HG03442 (cell line): ENCODE data around the gene RRP36.

ENCODE experiments used
- ATAC-seq: cut with Tn5 transposase; IDR thresholded peaks from one replicate; pipeline ENCODE4 v1.9.1; 2021; ENCODE audit warnings: mild to moderate bottlenecking, moderate library complexity; ENCODE audit not compliant: unreplicated experiment

The RRP36 gene

DNA sequence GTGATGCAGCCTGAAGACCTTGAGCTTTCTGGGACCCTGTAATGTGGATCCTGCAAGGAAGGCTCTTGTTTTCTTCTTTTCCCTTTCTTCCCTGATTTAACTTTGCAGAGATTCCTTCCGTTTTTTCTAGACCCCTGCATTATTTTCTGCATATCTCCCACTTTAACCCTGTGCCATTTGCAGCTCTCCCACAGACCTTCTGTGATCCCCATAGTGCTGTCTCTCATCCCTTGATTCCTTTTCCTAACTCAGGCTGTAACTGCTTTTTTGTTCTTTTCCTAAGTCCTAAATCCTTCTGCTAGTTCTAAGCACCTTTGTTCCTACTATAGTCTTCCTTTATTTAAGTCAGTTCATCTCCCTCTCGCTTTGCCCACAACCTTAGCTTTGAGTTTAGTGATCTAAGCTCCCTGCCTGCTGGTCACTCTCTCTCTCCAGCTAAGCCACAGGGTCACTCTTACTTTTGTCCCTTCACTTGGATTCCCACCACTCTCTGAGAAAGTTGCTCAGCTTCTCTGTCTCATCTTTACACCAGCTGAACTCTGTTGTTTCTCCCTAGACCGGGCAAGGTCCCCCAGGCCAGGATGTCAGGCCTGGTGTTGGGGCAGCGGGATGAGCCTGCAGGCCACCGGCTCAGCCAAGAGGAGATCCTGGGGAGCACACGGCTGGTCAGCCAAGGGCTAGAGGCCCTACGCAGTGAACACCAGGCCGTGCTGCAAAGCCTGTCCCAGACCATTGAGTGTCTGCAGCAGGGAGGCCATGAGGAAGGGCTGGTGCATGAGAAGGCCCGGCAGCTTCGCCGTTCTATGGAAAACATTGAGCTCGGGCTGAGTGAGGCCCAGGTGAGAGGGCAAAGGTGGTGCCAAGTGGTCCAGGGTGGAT, 39.6 kb downstream of the RRP36 start:
- no peak for ATAC-seq

DNA sequence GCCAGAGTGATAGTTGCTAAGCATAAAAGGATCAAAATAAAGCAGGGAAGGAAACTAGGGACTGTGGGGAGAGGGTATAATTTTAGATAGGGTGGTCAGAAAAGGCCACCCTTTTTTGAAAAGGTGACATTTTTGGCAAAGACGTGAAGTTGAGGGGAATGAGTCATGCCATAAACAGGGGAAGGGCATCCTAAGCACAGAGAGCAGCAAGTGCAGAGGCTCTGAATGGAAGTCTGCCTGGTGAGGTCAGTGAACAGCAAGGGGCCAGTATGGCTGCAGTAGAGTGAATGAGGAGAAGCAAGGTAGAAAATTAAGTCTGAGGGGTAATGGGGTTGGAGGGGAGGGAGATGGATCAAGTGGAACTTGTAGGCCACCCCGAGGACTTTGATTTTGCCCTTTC, 40.4 kb downstream of the RRP36 start:
- no peak for ATAC-seq

DNA sequence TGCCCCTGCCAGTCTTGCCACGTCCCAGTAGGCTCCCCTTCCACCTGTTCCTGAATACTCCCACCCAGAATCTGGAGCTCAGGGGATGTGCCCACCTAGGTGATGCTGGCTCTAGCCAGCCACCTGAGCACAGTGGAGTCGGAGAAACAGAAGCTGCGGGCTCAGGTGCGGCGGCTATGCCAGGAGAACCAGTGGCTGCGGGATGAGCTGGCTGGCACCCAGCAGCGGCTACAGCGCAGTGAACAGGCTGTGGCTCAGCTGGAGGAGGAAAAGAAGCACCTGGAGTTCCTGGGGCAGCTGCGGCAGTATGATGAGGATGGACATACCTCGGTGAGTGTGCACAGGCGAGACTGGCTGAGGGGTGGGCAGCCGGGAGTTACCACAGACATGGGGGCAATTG, 41.4 kb downstream of the RRP36 start:
- ATAC-seq = no peak

DNA sequence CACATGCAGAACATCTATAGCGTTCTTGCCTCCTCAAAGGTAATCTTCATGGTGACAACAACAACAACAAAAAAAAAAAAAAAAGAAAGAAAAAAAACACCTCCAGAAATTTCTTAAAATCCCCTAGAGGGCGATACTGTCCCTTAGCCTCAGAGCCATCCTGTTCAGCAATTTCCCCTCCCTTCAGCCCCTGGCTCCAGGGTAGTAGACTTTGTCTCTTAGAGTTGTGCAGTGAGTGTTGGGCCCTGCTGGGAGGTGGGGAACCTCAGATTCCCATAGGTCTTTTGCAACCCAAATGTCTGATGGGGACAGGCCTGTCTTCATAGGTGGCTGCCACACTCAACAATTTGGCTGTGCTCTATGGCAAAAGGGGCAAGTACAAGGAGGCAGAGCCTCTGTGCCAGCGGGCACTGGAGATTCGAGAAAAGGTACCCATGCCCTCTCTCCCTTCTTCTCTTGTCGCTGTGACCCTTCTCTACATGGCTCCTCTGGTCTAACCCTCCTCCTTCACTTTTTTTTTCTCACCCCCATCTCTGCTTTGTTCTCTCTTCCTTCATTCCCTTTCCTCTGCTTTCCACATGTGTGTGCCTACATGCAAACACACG, 48.7 kb downstream of the RRP36 start:
- no peak for ATAC-seq

DNA sequence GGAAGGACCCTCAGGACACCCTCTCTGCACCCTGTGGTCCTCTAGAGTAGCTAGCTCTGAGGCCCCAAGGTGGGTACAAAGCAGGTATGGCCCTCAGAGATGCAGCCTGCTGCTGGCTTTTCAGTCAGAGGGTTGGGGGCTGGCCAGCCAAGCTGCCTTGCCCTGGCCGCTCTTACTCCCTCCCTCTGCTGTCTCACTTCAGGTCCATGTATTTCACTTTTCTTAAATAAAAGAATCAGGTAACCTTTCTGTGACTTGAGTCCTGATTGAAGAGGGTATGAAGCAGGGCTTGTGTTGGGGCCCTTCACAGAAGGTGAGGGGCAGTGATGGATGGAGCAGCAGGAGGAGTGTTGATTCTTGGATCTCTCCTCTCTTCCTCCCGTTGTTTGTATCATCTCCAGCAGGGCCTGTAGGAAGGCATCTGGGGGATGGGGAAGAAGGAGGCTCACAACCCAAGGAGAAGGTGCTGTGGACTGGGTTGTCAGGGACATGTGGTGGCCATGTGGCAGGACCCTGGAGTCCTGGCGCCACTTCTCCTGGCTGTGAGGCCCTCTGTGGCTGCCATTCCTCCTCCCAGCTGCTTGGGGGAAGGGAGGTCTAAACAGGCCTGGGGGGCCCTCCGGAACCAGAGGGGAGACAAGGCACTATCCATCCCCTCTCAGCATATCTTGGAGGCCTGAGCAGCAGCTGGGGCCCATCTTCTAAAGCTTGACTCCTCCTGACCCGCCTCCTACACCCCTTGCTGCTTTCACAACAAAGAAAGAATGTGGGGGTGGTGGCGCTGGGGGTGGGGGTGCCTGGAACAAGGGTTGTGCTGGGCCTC, 53.6 kb downstream of the RRP36 start:
- ATAC-seq = no peak

DNA sequence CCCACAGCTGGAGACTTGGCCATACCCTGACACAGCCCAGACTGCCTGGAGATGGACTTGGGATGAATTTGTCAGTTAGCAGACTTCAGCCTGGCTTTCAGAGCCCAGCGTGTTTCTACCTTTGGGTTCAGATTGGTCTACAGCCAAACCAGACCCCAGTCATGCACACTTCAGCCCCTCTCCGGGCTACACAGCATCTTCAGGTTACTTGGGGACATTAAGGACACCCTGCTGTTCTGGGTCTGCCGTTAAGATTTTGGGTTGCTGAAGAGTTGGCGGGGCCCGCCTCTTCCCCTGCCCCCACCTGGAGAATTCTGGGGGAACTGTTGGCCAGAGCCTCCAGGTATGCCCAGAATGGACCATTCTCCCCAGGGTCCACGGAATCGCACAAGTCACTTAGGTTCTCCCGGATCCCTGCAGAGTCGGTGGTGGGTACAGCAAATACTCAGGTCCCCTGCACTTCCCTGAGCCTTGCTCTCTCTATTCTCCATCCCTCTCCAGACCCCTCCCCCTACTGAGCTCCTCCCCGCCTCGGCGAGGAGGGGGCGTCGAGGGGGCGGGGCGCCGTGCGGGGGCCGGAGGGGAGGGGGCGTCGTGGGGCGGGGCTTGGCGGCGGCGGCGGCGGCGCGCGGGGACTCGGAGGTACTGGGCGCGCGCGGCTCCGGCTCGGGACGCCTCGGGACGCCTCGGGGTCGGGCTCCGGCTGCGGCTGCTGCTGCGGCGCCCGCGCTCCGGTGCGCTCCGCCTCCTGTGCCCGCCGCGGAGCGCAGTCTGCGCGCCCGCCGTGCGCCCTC, 54.4 kb downstream of the RRP36 start, which contains the start of gene PTK7:
PTK7 (plus strand) TSS at position 645 of the 794 bp plus-strand sequence. CDS start 175 bp downstream, outside the sequence.
- no peak for ATAC-seq

DNA sequence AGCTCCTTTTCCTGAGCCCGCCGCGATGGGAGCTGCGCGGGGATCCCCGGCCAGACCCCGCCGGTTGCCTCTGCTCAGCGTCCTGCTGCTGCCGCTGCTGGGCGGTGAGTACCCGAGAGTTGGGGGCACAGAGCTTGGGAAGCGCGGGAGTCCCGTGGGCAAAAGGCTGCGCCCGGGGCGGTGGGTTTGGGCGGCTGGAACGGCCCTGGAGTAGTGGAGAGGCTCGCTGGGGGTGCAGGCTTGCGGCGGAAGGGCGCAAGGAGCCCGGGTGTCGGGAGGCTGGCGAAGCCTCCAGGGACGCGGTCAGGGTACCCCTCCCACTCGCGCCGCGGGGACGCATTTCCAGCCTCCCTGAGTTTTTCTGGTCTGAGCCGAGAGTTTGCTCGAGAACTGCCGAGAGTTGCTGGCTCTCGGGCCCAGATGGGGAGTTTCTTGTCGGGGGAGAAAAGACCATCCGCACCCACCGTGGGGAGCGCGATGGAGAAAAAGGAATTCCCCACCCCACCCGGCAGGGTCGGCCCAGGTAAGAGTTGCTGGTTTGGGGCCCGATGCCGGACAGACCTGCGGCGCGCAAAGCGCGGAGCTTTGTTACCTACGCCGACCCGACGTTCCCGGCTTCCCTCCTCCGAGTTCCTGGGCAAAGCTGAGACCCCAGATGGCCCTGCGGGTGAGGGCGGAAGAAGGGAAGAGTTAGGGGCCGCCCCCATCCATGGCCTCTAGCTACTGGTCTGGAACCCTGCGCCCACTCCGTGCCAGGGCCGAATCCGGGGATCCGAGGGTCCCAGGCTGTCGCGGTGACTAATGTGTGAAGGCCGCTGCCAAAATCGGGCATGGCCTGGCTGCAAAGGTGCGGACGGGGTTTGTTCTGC, 55.3 kb downstream of the RRP36 start:
- no peak for ATAC-seq

DNA sequence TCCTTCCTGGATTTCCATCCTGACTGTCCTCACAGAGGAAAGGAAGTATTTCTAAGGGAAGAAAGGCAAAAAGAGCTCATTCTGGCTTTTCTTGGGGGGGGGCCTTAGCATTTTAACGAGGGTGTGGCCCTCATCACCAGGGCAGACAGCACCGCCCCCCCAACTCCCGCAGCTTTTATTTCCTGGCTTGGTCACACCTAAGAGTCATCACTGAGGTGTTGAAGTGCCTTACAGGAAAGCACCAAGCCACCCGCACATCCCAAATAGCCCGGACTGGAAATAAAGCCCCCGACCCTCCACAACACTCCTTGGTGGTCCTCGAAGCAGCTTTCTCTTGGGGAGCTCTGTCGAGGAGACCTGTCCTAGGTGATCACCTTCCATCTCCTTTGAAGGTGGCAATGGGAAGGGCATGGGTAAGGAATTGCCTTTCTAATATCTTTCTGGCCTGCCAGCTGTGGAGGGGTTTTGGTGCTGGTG, 55.9 kb downstream of the RRP36 start:
- no peak for ATAC-seq

DNA sequence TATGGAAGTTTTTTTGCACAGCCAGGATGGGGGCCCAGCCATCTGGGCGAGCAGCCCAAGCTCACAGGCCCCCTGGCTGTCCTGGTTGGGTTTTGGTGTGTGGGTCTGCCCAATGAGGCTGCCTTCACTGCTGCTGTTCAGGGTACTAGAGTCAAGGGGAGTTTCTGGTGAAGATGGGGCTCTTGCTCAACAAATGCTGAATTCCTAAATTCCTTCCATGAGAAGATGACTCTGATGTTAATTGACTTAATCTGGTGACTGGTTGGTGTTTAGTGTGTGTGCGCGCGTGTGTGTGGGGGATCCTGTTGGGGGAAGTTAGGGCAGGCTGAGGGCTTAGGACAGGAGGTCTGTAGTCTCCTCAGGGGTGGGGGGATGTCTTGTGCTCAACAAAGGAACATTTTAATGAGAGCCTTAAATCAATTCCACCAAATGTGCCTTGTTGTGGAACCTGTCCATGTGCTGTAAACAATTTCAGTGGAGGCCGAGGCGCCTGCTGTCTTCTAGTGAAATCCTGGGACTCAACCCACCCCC, 56.6 kb downstream of the RRP36 start:
- ATAC-seq = no peak

DNA sequence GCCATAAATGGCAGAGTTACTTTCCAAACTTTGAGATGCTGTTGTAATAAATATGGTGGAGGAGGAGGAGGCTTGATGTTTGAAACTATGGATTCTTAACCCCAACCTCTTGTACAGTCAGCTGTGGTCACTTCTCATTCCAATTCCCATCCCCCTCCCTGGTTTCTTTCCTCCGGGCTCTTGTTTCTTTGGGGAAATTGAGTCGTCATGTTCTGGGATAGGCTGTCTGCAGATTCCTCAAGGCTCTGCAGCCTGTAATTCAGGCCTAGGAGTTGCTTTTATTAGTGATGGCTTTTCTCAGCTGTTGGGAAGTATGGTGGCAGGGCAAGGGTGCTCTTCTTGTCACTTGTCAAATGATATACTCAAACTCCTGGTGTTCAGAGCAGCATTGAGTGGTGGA, 57.3 kb downstream of the RRP36 start:
- no peak for ATAC-seq
